HEK293T (cell line): Measurements from ENCODE around the gene RGCC.

Experiments used
- FOXK2 ChIP-seq: fragments of 450-650 bp; IDR thresholded peaks from 2 replicates; pipeline ENCODE4 v1.6.1; 2016; ENCODE audit warnings: mild to moderate bottlenecking
- SP1 ChIP-seq: fragments of 450-650 bp; IDR thresholded peaks from 2 replicates; pipeline ENCODE4 v1.6.1; 2017
- SUZ12 ChIP-seq: fragments of 450-650 bp; IDR thresholded peaks from 2 replicates; pipeline ENCODE4 v1.6.1; 2016; ENCODE audit warnings: mild to moderate bottlenecking

DNA sequence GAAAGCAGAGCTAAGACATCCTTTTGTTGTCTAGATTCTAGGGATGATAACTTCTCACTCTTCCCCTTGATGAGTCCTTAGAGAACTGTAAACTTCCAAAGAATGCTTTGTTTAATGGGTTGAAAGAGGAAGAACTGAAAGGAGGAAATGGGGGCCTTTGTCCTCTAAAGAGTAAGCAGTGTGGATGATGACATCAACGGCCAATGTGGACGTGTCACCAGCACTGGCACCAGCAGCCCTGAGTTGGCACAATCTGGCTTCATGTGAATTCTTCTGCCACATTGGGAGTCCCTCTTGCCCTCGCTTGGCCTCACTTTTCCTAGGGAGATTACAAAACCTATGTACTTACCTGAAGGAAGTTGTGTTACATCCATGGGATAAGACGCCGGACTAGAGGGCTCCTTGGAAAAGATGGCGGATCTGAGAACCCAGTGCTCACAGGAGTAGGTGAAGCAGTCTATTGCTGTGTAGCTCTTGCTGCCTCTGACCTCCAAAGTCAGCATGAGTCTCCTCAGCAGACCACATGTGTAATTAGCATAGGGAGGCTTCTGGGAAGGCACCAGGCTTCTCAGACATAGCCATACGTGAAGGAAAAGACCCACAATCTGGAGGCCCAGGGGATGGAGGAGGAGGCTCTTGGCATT is 62.8 kb downstream of the RGCC start:
- no peak for TF ChIP-seq FOXK2
- TF ChIP-seq SP1 = no peak
- no peak for TF ChIP-seq SUZ12
